GM12865 (cell line): ENCODE measurements around the gene CAB39L.

Experiments used
- DNase-seq: peaks from one replicate; pipeline ENCODE4 v3.0.0; 2010; ENCODE audit warnings: low read depth
- H3K4me3 ChIP-seq: 2 replicates; pipeline ENCODE4 v1.5.1; 2011; ENCODE audit warnings: mild to moderate bottlenecking, low read depth, low read length, control low read depth
- CTCF ChIP-seq: IDR thresholded peaks from 2 replicates; pipeline ENCODE4 v1.5.1; 2011; ENCODE audit warnings: low read length, control low read depth, low read depth, inconsistent platforms; ENCODE audit not compliant: insufficient read depth; ENCODE audit errors: missing control alignments

The CAB39L gene

DNA sequence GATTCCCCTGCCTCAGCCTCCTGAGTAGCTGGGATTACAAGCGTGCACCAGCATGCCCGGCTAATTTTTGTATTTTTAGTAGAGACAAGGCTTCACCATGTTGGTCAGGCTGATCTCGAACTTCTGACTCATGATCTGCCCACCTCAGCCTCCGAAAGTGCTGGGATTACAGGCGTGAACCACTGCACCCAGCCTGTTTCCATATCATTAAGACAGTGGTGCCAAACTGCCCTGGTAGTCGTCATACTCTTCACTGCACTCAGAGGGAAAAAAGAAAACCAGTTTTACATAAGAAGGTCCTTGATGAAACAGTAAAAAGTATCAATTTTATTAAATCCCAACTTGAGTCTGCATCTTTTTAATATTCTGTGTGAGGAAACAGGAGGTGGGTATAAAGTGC, 181.2 kb downstream of the CAB39L start:
- no peak overlapping the region for H3K4me3 ChIP-seq
- DNase-seq = no peak
- TF ChIP-seq CTCF = no peak

DNA sequence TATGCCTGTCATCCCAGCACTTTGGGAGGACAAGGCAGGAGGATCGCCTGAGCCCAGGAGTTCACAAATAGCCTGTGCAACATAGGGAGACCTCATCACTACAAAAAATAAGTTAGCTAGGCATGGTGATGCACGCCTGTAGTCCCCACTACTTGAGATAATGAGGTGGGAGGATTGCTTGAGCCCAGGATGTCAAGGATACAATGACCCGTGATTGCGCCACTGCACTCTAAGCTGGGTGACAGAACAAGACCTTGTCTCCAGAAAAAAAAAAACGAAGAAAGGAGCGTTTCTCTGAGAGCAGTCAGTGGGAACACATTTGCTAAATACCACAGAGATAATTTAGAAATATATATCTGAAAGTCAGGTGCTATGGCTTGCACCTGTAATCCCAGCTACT, 184.3 kb downstream of the CAB39L start:
- no peak for DNase-seq
- no peak overlapping the region for H3K4me3 ChIP-seq
- no peak for TF ChIP-seq CTCF
